HepG2 (cell line): ENCODE results near the gene SYT17. TPM values are rescaled to one million over a fixed set of nuclear protein-coding genes. Genes with fewer than 3 reads are reported as not detected.
A peak's percentile ranks its signal among the peaks of the same experiment; 100 is the strongest.

ENCODE experiments used
- ATAC-seq: fragments of 200-7000 bp; cut with Tn5 transposase; 3 replicates; pipeline ENCODE4 v1.9.1; 2020; ENCODE audit warnings: mild to moderate bottlenecking, moderate library complexity
- BruUV-seq: library from RNA; stranded (reverse); fragments of 400-500 nt; replicated peaks from 2 replicates; lab custom pipeline; 2021; lab: Mats Ljungman, UMichigan
- CTCF ChIA-PET: fragments of 300-600 bp; formaldehyde crosslinking; extraction: SDS; loops from one replicate; lab custom pipeline; 2021; ENCODE audit warnings: low total read pairs, inconsistent platforms, low intra/inter-chr PET ratio; lab: Yijun Ruan, JAX
- POLR2A ChIA-PET: fragments of 350-600 bp; sonication (Branson Sonifier 250); formaldehyde crosslinking; loops from one replicate; lab custom pipeline; 2020; ENCODE audit warnings: antibody characterized with exemption, inconsistent platforms; lab: Yijun Ruan, JAX
- DNase-seq: peaks from one replicate; pipeline ENCODE4 v3.0.0-alpha.2; 2015; ENCODE audit warnings: low spot score
- FAIRE-seq: peaks from 3 replicates; lab custom pipeline; 2011; peaks lifted over from hg19 to GRCh38; lab: Jason Lieb, UNC
- H2AFZ ChIP-seq: one replicate; pipeline ENCODE4 v1.6.1; 2011; ENCODE audit warnings: low read length, inconsistent platforms
- H3K27ac ChIP-seq: fragments of 300-600 bp; 3 replicates; pipeline ENCODE4 v1.8.0; 2011; ENCODE audit warnings: mixed run types, mild to moderate bottlenecking, mixed read lengths, low read length, inconsistent platforms; ENCODE audit not compliant: insufficient read depth; ENCODE audit errors: extremely low read length
- H3K27me3 ChIP-seq, 2 experiments: fragments of 200-600 bp in 1 of 2; 2 replicates in 1 of 2; 3 replicates in 1 of 2; pipeline versions ENCODE4 v1.6.0 to v1.8.0; 2011; ENCODE audit warnings: low read length in 2 of 2, mild to moderate bottlenecking in 2 of 2, moderate library complexity in 2 of 2, inconsistent platforms in 1 of 2; ENCODE audit not compliant: insufficient read depth in 2 of 2, control insufficient read depth in 1 of 2
- H3K36me3 ChIP-seq, 2 experiments: fragments of 200-600 bp in 1 of 2; replicated peaks in 1 of 2; 2 replicates in 1 of 2; 3 replicates in 1 of 2; pipeline versions ENCODE4 v1.5.1 to v1.8.0; 2011; ENCODE audit warnings: low read length in 2 of 2, inconsistent platforms in 1 of 2; ENCODE audit not compliant: insufficient read depth in 2 of 2, control insufficient read depth in 1 of 2
- H3K4me1 ChIP-seq: 2 replicates; pipeline ENCODE4 v1.5.1; 2012; ENCODE audit warnings: low read length, inconsistent platforms; ENCODE audit not compliant: insufficient read depth
- H3K4me2 ChIP-seq: 2 replicates; pipeline ENCODE4 v1.6.0; 2011; ENCODE audit warnings: low read depth, low read length, inconsistent platforms
- H3K4me3 ChIP-seq, 3 experiments: fragments of 200-600 bp in 1 of 3; sonication (generic), shearing (Covaris generic) in 1 of 3; replicated peaks in 1 of 3; 2 replicates each; pipeline ENCODE4 v1.5.1; 2011 to 2016; ENCODE audit warnings: low read length in 3 of 3, inconsistent platforms in 2 of 3, low read depth in 2 of 3, mild to moderate bottlenecking in 2 of 3, control low read depth in 1 of 3, mixed read lengths in 1 of 3; ENCODE audit not compliant: insufficient read depth in 1 of 3
- H3K79me2 ChIP-seq: one replicate; pipeline ENCODE4 v1.6.1; 2011; ENCODE audit warnings: low read length, inconsistent platforms; ENCODE audit not compliant: insufficient read depth
- H3K9ac ChIP-seq: 2 replicates; pipeline ENCODE4 v1.6.0; 2011; ENCODE audit warnings: mild to moderate bottlenecking, low read depth, low read length, inconsistent platforms; ENCODE audit not compliant: insufficient read depth
- H3K9me3 ChIP-seq: 2 replicates; pipeline ENCODE4 v1.5.1; 2012; ENCODE audit warnings: mild to moderate bottlenecking, low read length
- H4K20me1 ChIP-seq: 2 replicates; pipeline ENCODE4 v1.6.0; 2011; ENCODE audit warnings: inconsistent platforms, mild to moderate bottlenecking, low read length, moderate library complexity; ENCODE audit not compliant: insufficient read depth
- ATRX ChIP-seq: sonication (generic); formaldehyde crosslinking; IDR thresholded peaks from 2 replicates; pipeline ENCODE4 v1.4.0; 2020; ENCODE audit warnings: missing genetic modification reagents, borderline replicate concordance
- BCL6 ChIP-seq: IDR thresholded peaks from 2 replicates; pipeline ENCODE4 v1.6.1; 2016; ENCODE audit warnings: missing genetic modification reagents, missing compliant biosample characterization
- CEBPB ChIP-seq: IDR thresholded peaks from 2 replicates; pipeline ENCODE4 v1.6.1; 2011; ENCODE audit warnings: low read depth, low read length, improper control_type of control experiment, borderline replicate concordance
- HBP1 ChIP-seq: IDR thresholded peaks from 2 replicates; pipeline ENCODE4 v1.6.1; 2016; ENCODE audit warnings: low read depth, control low read depth
- JARID2 ChIP-seq: sonication (generic); formaldehyde crosslinking; IDR thresholded peaks from 2 replicates; pipeline ENCODE4 v1.8.1; 2023; ENCODE audit warnings: missing genetic modification reagents, inconsistent platforms; ENCODE audit not compliant: insufficient replicate concordance
- MYNN ChIP-seq: sonication (generic); formaldehyde crosslinking; IDR thresholded peaks from 2 replicates; pipeline ENCODE4 v1.4.0; 2020; ENCODE audit warnings: mild to moderate bottlenecking, low read depth, missing genetic modification reagents
- PATZ1 ChIP-seq: sonication (generic); formaldehyde crosslinking; IDR thresholded peaks from 2 replicates; pipeline ENCODE4 v1.4.0; 2020; ENCODE audit warnings: missing genetic modification reagents
- PBX3 ChIP-seq: sonication (generic); formaldehyde crosslinking; IDR thresholded peaks from 2 replicates; pipeline ENCODE4 v1.8.1; 2023; ENCODE audit warnings: missing genetic modification reagents, inconsistent platforms, borderline replicate concordance
- USF2 ChIP-seq, 2 experiments: sonication (generic) in 1 of 2; formaldehyde crosslinking in 1 of 2; IDR thresholded peaks; 2 replicates each; pipeline versions ENCODE4 v1.5.1 to v1.6.1; 2011 to 2020; ENCODE audit warnings: borderline replicate concordance in 1 of 2, low read depth in 1 of 2, low read length in 1 of 2, mild to moderate bottlenecking in 1 of 2, missing genetic modification reagents in 1 of 2, moderate library complexity in 1 of 2
- ZFAT ChIP-seq: sonication (generic); formaldehyde crosslinking; conservative IDR thresholded peaks from 2 replicates; pipeline ENCODE4 v1.8.1; 2023; ENCODE audit warnings: missing genetic modification reagents, inconsistent platforms
- ZNF333 ChIP-seq: sonication (generic); formaldehyde crosslinking; IDR thresholded peaks from 2 replicates; pipeline ENCODE4 v1.4.0; 2020; ENCODE audit warnings: mild to moderate bottlenecking, missing genetic modification reagents, borderline replicate concordance
- ZNF710 ChIP-seq: sonication (generic); formaldehyde crosslinking; IDR thresholded peaks from 2 replicates; pipeline ENCODE4 v1.5.0; 2020; ENCODE audit warnings: mild to moderate bottlenecking, missing genetic modification reagents, borderline replicate concordance
- ZNF740 ChIP-seq: sonication (generic); formaldehyde crosslinking; IDR thresholded peaks from 2 replicates; pipeline ENCODE4 v1.4.0; 2020; ENCODE audit warnings: missing genetic modification reagents
- ZNF816 ChIP-seq: sonication (generic); formaldehyde crosslinking; IDR thresholded peaks from 2 replicates; pipeline ENCODE4 v1.8.0; 2022; ENCODE audit warnings: missing genetic modification reagents, mild to moderate bottlenecking, borderline replicate concordance
- WGBS: methylation state at CpG from one replicate; pipeline ENCODE4 v1.1.6; 2017; ENCODE audit warnings: low lambda C conversion rate; 5-methylcytosine and 5-hydroxymethylcytosine counted together
- in situ Hi-C: cut with HindIII; loops from 2 replicates; pipeline ENCODE4 v1.10.0; 2017; ENCODE audit warnings: low pct_unique_long_range_greater_than_20kb; ENCODE audit not compliant: extremely low pct_ligation_motif_present
- intact Hi-C: fragments of 100-400 bp; cut with micrococcal nuclease; formaldehyde crosslinking; loops from one replicate; pipeline ENCODE4 v1.10.0; 2022; ENCODE audit not compliant: unreplicated experiment
- polyA plus RNA-seq, 8 experiments: library from polyadenylated mRNA; depleted of rRNA in 3 of 8; stranded (reverse) in 7 of 8; unstranded in 1 of 8; fragments of >200 nt; fragmentation: Illumina TruSeq in 4 of 8; extraction: Trizol in 4 of 8; gene quantifications; 2 replicates each; pipeline versions ENCODE4 v1.2.1 to v1.2.3, GENCODE V29; 2011 to 2016; ENCODE audit warnings: low read depth in 4 of 8, missing spikeins in 1 of 8, mixed read lengths in 1 of 8; ENCODE audit not compliant: insufficient read depth in 1 of 8
- total RNA-seq, 5 experiments: library from RNA; depleted of rRNA; stranded (reverse); fragments of >200 nt; fragmentation: Illumina TruSeq; extraction: Trizol; gene quantifications; 2 replicates each; pipeline ENCODE4 v1.2.3, GENCODE V29; 2016; ENCODE audit warnings: low read depth in 1 of 5

The SYT17 gene
- total and polyA plus RNA-seq, 2 of the 13 experiments (the other 11 are each of a cell fraction or from before 2014, with no cell fraction given), result 0.44 TPM; not detected in 1

GRCh38 chr16:19294156-19294649 lies 126.2 kb downstream of the SYT17 start:
- no peaks in the 10 kb centered on the region for H3K79me2 ChIP-seq
- no TSS peak for BruUV-seq
- WGBS, result 2% methylated on average over 5 of the region's 5 CpGs
- no peak overlapping the region for H3K4me3 ChIP-seq
- ATAC-seq (no peak), DNase-seq (no peak), FAIRE-seq (peak; percentile 59)
- no peak overlapping the region for H3K9ac ChIP-seq
- in situ Hi-C loops, result no loop called here
- no peaks in the 10 kb centered on the region for H3K36me3 ChIP-seq
- no peak overlapping the region for H3K4me2 ChIP-seq
- intact Hi-C loops, result no loop called here
- H3K27ac ChIP-seq, result no peak overlapping the region
- no peaks in the 10 kb centered on the region for H3K9me3 ChIP-seq
- H4K20me1 ChIP-seq, result no peaks in the 10 kb centered on the region
- ChIA-PET POLR2A (no interaction called here), CTCF (no interaction called here)
- no peak overlapping the region for H2AFZ ChIP-seq
- no peaks in the 10 kb centered on the region for H3K4me1 ChIP-seq
- H3K27me3 ChIP-seq, result peaks cover 2 to 17% of the 10 kb centered on the region in 2 experiments; a peak in 3 of 5 replicates
- TF ChIP-seq ZNF333 (CRISPR knock-in tag) (no peak), PBX3 (CRISPR knock-in tag) (no peak), ZNF710 (no peak), ATRX (CRISPR knock-in tag) (no peak), MYNN (no peak), CEBPB (peak; percentile 9; the same call in 1 of the 2 replicates), USF2 (IDR thresholded peaks at IDR 0.05; ENCODE audit: low read depth, low read length) (no peak), USF2 (CRISPR knock-in tag; IDR thresholded peaks at IDR 0.05; ENCODE audit: borderline replicate concordance) (peak; percentile 42; the same call in 1 of the 2 replicates), ZFAT (CRISPR knock-in tag) (no peak), BCL6 (no peak), JARID2 (no peak), HBP1 (no peak), PATZ1 (CRISPR knock-in tag) (0 out of 2 replicates have a peak, but pooled peaks have one; percentile 11), ZNF816 (no peak), ZNF740 (CRISPR knock-in tag) (no peak)
